Stimulated activated CD4-positive, alpha-beta T cell treated with anti-CD3 and anti-CD28 coated beads, Interleukin-4, amount 100 ng/mL, for 48 hours (primary cell): ENCODE results near the gene DNAJC7.

Experiments
- DNase-seq, 2 donors: peaks; one replicate each; pipeline ENCODE4 v3.0.0-alpha.2; 2020; ENCODE audit warnings: low read depth in 2 of 2

Gene DNAJC7, protein sequence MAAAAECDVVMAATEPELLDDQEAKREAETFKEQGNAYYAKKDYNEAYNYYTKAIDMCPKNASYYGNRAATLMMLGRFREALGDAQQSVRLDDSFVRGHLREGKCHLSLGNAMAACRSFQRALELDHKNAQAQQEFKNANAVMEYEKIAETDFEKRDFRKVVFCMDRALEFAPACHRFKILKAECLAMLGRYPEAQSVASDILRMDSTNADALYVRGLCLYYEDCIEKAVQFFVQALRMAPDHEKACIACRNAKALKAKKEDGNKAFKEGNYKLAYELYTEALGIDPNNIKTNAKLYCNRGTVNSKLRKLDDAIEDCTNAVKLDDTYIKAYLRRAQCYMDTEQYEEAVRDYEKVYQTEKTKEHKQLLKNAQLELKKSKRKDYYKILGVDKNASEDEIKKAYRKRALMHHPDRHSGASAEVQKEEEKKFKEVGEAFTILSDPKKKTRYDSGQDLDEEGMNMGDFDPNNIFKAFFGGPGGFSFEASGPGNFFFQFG

GRCh38 chr17:42016941-42017865 lies at the start of gene DNAJC7:
TSS of gene DNAJC7 (minus strand) at chr17:42017439. CDS start at chr17:42017416, 23 bp downstream.
- peak; percentile 82 to 90 for DNase-seq

DNA sequence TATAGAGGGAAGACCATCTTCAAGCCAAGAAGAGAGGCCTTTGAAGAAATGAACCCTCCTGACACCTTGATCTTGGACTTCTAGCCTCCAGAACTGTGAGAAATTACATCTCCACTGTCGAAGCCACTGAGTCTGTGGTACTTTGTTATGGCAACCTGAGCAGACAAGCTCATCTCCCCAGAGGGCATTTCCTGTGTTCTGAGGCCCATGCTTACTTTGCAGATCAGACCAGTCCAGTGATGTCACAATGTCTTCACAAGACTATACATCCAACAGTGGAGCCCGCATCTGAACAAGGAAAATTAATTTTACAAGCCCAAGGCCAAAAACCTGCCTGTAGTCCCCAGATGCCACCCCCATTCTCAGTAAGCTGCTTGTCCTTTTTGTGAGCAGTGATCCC lies 48.0 kb upstream of the DNAJC7 start:
- DNase-seq, result no peak

DNA sequence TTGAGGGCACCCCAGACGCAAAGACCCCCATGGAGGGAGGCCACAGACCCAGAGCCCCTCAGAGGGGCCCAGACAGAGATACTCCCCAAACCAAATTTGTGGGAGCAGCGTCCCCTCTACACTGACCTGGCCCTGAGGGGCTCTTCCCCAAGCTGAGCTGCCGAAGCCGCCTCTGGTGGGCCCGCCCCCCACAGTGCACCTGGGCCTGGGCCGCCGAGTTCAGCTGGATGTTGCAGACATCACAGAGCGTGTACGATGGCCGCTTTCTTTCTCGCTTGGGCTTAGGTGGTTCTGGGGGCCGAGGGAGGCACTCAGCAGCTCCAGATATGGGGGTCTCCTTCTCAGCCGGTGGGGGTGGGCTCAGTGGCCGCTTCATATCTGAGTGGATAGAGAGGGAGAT lies 45.4 kb upstream of the DNAJC7 start:
- DNase-seq, result no peak

DNA sequence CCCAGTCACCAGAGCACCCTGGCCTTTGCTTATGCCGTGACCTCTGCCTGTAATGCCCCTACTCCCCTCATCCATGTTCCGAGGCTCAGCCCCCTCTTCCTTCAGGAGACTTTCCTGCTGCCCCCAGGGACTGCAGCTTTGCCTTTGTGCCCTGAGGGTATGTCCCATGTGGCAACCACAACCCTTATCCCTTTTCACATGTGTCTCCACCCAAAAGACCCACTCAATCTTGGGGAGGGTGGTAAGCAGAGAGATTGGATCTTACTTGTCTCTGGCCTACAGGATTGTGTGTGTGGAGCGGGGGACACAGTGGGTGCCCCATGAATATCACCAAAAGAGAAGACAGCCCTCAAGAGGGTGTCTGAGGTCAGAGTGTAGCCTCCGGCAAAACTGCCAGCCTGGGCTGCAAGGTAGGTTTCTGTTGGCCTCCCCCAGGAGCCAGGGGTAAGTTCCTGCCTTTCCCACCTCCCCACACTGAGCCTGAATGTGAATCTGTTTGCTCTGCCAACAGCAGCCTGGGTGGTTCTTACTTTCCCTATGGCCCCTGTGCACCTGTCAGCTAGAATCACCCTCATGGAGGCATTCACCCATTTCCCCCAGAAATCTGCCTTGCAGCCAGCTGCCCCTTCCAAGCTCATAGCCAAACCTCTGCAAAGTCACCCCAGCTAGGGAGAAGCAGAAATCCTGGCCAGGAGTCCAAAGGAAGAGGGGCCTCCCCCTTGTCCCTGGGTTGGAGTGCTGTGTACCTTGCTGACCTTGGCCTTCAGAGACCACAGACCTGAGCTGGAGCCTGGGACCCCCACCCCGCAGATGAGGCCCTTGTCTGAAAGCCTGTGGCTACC lies 44.6 kb upstream of the DNAJC7 start:
- DNase-seq, result no peak

- DNase-seq, result no peak
These were observed 43.0 kb upstream of the DNAJC7 start for GRCh38 chr17:42060231-42060630.

DNA sequence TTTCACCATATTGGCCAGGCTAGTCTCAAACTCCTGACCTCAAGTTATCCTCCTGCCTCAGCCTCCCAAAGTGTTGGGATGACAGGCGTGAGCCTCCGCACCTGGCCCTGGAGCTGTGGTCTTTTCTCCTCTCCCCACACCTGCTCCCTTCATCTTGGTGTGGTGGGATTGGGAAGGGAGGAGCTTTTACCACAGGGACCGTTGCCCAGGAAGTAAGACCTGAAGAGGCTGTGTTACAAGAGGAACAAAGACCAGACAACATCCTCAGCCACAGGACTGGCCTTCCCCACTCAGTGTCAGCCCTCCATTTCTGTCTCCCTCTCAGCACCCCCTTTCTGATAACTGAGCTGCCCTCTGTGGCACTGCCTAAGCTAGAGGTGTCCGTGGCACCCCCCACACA lies 42.6 kb upstream of the DNAJC7 start:
- no peak for DNase-seq

GRCh38 chr17:42058063-42058462 lies 40.8 kb upstream of the DNAJC7 start:
- no peak for DNase-seq

DNA sequence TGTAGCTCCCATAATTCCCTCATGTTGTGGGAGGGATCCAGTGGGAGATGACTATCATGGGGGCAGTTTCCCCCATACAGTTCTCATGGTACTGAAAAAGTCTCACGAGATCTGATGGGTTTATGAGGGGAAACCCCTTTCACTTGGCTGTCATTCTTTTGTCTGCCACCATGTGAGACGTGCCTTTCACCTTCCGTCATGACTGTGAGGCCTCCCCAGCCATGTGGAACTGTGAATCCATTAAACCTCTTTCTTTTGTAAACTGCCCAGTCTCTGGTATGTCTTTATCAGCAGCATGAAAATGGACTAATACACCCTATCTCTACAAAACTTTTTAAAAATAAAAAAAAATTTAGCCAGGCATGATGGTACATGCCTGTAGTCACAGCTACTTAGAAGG lies 39.4 kb upstream of the DNAJC7 start:
- DNase-seq, result no peak

GRCh38 chr17:42055496-42055895 lies 38.3 kb upstream of the DNAJC7 start:
- DNase-seq, result no peak

DNA sequence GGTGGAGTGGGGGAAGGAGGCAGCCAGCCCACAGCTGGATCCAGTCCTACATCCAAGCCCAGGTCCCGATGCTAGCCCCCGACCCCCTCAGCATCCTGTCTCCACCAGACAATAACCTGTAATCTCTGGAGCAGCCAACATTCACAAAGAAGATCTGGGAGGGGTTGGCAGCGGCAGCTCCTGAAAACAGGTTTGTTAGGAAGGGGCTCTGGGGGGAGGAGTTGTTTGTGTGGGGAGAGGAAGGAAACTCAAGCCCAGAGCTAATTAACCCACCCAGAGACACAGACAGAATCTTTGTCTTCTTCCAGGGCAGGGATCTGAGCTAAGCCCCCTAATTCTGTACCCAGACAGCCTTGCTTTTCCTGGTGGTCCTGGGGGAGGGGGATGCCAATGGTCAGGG lies 37.8 kb upstream of the DNAJC7 start:
- DNase-seq, result no peak

- no peak for DNase-seq
These were observed 36.7 kb upstream of the DNAJC7 start for GRCh38 chr17:42053731-42054500.

DNA sequence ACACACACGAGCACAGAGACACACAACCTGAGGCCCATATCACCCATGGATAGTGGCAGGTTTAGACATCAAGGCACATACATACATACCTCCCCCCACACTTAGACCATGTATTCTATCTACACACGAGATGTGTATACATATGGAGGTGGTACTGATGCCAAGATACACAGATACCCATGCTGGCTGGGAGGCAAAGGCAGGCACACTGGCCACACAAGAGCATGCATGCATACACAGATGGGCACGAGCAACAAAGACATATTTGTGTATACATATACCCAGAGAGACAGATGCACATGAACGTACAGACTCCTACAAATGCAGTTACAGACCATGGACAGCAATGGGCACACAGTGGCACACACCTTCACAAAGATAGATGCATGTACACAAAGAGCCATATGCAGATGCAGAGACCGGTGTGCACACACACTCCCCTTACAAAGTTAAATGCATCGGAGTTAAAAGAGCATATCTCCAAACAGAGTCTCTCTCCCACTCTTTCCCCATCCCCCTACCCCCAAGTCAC lies 35.2 kb upstream of the DNAJC7 start:
- no peak for DNase-seq

GRCh38 chr17:42051645-42052044 lies 34.4 kb upstream of the DNAJC7 start:
- DNase-seq, result no peak

DNA sequence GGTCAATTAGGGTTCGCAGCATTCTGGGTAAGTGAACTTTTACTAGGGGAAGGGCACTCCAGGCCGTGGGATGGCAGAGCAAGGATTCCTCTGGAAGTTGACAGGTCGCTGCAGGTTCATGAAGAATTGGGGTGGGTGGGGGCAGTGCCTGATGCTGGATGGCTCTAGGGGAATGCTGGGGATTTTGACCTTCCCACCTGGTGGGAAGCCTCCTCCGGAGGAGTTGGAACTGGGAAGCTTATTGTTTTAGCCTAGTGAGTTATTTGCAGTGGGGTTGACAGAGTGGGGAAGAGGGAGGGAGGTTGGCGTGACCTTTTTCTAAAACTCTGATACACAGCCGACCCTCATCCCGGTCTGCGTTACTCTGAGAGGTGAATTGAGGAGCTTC lies 33.8 kb upstream of the DNAJC7 start:
- DNase-seq, result no peak

DNA sequence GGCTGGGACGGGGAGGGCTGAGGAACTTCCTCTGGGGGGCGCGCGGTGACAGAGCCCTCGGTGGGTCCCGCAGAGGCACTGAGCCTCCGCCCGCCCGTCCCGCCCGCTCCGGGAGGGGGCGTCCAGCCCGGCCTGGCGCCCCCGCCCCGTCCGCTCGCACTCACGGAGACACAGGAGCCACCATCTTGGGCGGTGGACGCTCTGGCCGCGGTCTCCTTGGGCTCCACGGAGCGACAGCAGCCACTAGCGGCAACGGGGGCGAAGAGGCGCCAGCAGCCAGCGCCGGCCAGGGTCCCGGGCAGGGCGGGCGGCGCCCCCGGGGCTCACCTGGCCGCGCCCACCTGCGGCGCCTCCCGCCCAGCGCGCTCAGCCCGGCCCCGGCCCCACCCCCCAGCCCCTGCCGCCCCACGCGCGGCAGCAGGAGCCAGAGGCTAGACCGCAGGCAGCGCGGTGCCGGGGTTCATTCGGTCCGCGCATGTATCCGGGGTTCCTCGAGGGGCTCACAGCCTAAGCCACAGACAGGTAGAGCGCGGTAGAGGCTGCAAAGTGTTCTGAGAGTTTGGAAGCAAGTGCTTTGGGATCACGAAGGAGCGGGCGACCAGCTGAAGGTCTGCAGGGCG lies 33.3 kb upstream of the DNAJC7 start, which contains the start of gene C17orf113:
C17orf113 (minus strand) TSS at position 209 of the 620 bp plus-strand sequence. CDS start 7,225 bp downstream, outside the sequence.
- DNase-seq, result peak; percentile 9 to 24

DNA sequence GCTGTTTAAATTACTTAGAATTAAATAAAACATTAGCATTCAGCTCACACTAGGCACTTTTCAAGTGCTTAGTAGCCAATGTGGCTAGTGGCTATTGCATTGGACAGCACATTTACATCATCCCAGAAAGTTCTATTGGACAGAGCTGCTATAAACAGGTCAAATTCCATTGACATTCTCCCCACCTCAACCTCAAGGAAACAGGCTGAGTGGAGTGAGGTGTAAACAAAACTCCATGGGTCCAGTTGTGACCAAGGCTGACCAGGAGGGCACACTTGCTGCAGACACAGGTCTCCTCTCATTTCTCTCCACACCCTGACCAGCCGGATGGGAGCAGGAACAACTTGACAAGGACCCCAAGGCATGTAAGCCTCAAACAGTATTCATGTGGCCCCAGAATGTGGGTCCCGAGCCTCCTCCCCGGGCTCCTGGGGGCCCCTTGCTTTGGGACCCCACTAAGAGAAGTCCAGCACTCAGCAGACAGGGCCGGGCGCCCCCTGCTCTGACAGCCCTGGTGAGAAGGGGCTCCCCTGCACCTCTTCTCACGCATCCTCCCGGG lies 32.7 kb upstream of the DNAJC7 start:
- no peak for DNase-seq

- no peak for DNase-seq
These were observed 30.1 kb upstream of the DNAJC7 start for GRCh38 chr17:42047343-42047742.

DNA sequence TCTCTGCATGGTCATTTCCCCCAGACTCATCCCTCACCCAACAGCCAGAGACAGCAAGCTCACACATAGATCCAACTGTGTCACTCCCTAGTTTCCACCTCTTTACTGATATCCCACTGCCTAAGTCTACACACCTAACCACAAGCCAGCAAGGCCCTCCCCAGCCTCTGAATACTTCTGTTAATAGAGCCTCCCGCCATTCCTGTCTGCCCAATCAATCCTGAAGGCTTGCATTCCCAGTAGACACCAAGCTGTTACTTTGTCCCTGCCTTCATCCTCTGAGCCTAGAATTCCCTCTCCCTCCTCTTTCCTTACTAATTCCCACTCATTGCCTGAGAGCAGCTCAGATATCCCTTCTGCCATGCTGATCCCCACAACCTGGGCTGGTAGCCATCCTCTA lies 28.5 kb upstream of the DNAJC7 start:
- no peak for DNase-seq

DNA sequence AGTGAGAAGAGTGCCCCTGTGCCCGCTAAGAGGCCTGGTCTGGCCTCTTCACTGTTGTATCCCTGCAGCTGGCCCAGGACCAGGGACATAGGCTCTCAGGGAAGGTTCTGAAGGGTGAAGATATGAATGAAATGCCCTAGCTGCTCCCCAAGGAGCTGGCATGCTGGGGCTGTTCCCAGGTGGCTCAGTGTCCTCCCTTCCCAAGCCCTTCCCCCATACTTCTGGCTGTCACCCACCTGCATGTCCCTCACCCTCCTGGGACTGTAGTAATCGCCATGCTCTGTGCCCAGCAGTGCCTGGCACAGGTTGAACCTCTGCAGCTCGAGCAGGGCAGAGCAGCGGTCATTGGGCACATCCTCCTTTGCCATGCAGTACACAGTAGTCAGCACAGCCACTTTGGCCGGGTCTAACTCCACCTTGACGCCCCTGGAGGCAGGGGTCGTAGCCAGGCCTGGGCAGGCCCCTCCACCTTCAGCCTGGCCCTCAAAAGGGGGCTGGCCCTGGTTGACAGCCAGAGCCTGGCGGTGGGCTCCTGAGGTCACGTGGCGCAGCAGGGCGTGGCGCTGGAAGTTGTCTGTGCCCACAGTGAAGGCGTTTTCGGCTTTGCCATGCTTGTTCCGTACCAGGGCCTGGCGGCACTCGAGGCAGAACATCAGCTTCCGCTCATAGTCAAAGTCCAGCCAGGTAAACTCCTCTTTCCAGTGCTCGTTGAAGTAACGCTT lies 25.5 kb upstream of the DNAJC7 start:
- DNase-seq, result no peak
